ENCODE measurements around the gene SHF.

GRCh38 chr15:45162771-45163507, 24.8 kb downstream of the SHF start:
- TF ChIP-seq CTCF (IDR thresholded peaks at IDR 0.05; ENCODE audit: low read depth, low read length, poor library complexity, severe bottlenecking) (peak; percentile 88), EZH2phosphoT487 (IDR thresholded peaks at IDR 0.05; ENCODE audit: borderline replicate concordance, low read length) (no peak)
